ENCODE results near the gene SFT2D3. TPM values are rescaled to one million over a fixed set of nuclear protein-coding genes. Genes with fewer than 3 reads are reported as not detected.

Gene SFT2D3
- total and polyA plus RNA-seq, 9 of the 15 experiments (the other 6 are each of a cell fraction or from before 2014, with no cell fraction given): 7.5 to 9.9 (median 8.9) TPM; not detected in 2

DNA sequence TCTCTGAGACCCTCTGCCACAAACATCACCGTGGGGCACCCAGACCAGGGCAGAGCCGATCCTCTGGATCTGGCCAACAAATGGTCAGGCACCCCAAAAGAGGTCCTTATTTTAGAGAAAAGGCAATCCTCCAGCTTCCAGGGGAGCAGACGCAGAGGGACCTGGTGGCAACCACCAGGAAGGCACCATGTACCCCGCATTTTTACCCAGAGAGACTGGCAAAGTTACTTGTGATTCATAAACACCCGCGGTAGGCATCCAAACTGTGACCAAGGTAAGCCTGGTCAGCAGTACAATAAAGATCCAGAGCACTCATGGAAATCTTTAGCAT, 36.4 kb upstream of the SFT2D3 start (continued):
- TF ChIP-seq, protein P1, sequence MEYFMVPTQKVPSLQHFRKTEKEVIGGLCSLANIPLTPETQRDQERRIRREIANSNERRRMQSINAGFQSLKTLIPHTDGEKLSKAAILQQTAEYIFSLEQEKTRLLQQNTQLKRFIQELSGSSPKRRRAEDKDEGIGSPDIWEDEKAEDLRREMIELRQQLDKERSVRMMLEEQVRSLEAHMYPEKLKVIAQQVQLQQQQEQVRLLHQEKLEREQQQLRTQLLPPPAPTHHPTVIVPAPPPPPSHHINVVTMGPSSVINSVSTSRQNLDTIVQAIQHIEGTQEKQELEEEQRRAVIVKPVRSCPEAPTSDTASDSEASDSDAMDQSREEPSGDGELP (CRISPR knock-in tag; IDR thresholded peaks at IDR 0.05; ENCODE audit: borderline replicate concordance): no peak
- TF ChIP-seq KLF16 (IDR thresholded peaks at IDR 0.05) (no peak), ZNF77 (CRISPR knock-in tag; IDR thresholded peaks at IDR 0.05) (no peak), ZNF695 (CRISPR knock-in tag; IDR thresholded peaks at IDR 0.05) (no peak), TEAD2 (tag; IDR thresholded peaks at IDR 0.05) (no peak), SLC30A9 (CRISPR knock-in tag; IDR thresholded peaks at IDR 0.05) (no peak)
- TF ChIP-seq, protein P2, sequence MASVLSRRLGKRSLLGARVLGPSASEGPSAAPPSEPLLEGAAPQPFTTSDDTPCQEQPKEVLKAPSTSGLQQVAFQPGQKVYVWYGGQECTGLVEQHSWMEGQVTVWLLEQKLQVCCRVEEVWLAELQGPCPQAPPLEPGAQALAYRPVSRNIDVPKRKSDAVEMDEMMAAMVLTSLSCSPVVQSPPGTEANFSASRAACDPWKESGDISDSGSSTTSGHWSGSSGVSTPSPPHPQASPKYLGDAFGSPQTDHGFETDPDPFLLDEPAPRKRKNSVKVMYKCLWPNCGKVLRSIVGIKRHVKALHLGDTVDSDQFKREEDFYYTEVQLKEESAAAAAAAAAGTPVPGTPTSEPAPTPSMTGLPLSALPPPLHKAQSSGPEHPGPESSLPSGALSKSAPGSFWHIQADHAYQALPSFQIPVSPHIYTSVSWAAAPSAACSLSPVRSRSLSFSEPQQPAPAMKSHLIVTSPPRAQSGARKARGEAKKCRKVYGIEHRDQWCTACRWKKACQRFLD (CRISPR knock-in tag; IDR thresholded peaks at IDR 0.05): no peak
- TF ChIP-seq, protein P3, sequence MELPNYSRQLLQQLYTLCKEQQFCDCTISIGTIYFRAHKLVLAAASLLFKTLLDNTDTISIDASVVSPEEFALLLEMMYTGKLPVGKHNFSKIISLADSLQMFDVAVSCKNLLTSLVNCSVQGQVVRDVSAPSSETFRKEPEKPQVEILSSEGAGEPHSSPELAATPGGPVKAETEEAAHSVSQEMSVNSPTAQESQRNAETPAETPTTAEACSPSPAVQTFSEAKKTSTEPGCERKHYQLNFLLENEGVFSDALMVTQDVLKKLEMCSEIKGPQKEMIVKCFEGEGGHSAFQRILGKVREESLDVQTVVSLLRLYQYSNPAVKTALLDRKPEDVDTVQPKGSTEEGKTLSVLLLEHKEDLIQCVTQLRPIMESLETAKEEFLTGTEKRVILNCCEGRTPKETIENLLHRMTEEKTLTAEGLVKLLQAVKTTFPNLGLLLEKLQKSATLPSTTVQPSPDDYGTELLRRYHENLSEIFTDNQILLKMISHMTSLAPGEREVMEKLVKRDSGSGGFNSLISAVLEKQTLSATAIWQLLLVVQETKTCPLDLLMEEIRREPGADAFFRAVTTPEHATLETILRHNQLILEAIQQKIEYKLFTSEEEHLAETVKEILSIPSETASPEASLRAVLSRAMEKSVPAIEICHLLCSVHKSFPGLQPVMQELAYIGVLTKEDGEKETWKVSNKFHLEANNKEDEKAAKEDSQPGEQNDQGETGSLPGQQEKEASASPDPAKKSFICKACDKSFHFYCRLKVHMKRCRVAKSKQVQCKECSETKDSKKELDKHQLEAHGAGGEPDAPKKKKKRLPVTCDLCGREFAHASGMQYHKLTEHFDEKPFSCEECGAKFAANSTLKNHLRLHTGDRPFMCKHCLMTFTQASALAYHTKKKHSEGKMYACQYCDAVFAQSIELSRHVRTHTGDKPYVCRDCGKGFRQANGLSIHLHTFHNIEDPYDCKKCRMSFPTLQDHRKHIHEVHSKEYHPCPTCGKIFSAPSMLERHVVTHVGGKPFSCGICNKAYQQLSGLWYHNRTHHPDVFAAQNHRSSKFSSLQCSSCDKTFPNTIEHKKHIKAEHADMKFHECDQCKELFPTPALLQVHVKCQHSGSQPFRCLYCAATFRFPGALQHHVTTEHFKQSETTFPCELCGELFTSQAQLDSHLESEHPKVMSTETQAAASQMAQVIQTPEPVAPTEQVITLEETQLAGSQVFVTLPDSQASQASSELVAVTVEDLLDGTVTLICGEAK (IDR thresholded peaks at IDR 0.05): no peak
- TF ChIP-seq, protein P3 (CRISPR knock-in tag; IDR thresholded peaks at IDR 0.05): no peak

All from K562 (cell line).